Testis (tissue), 3 donors: Measurements from ENCODE around the gene GIGYF1. TPM values are rescaled to one million over a fixed set of nuclear protein-coding genes. Genes with fewer than 3 reads are reported as not detected.

ENCODE experiments used
- DNase-seq: peaks from one replicate; pipeline ENCODE4 v3.0.0-alpha.2; 2019
- H3K27ac ChIP-seq, 2 donors: fragments of 200-600 bp; sonication (generic); one replicate each; pipeline ENCODE4 v1.5.1; 2019
- H3K27me3 ChIP-seq: fragments of 200-600 bp; sonication (generic); one replicate; pipeline ENCODE4 v1.5.1; 2019
- H3K36me3 ChIP-seq: fragments of 200-600 bp; sonication (generic); one replicate; pipeline ENCODE4 v1.5.1; 2017; ENCODE audit warnings: low read depth; ENCODE audit errors: missing control alignments
- H3K4me1 ChIP-seq: fragments of 200-600 bp; sonication (generic); one replicate; pipeline ENCODE4 v1.5.1; 2019
- H3K4me3 ChIP-seq, 2 donors: fragments of 200-600 bp; sonication (generic); one replicate each; pipeline ENCODE4 v1.5.1; 2017 to 2019
- H3K9me3 ChIP-seq: fragments of 200-600 bp; sonication (generic); one replicate; pipeline ENCODE4 v1.5.1; 2017
- CTCF ChIP-seq, 3 experiments: fragments of 450-650 bp in 2 of 3; fragments of 200-600 bp in 1 of 3; sonication (generic) in 1 of 3; IDR thresholded peaks; one replicate each; pipeline ENCODE4 v1.5.1; 2016 to 2019; ENCODE audit warnings: antibody characterized with exemption in 3 of 3, mild to moderate bottlenecking in 2 of 3, moderate library complexity in 1 of 3
- POLR2A ChIP-seq: fragments of 450-650 bp; IDR thresholded peaks from one replicate; pipeline ENCODE4 v1.6.1; 2017; ENCODE audit warnings: antibody characterized with exemption, mild to moderate bottlenecking, moderate library complexity
- WGBS, 2 donors: methylation state at CpG; one replicate each; pipeline ENCODE4 v1.1.5; 2018; 5-methylcytosine and 5-hydroxymethylcytosine counted together
- intact Hi-C: fragments of 100-400 bp; cut with DNase I; formaldehyde crosslinking; loops from one replicate; pipeline ENCODE4 v1.15.1; 2023; ENCODE audit warnings: low total_unique reads
- polyA plus RNA-seq: library from polyadenylated mRNA; stranded (reverse); fragments of 350-450 nt; fragmentation: Illumina TruSeq; extraction: RNeasy Lipid Tissue Mini Kit (QIAGEN cat#74804); gene quantifications from one replicate; pipeline ENCODE4 v1.2.3, GENCODE V29; 2014; ENCODE audit warnings: low read depth, low replicate concordance; ENCODE audit not compliant: insufficient read depth
- total RNA-seq, 2 donors: library from RNA; depleted of rRNA; stranded (reverse); fragments of >200 nt; gene quantifications; one replicate each; pipeline ENCODE4 v1.2.3, GENCODE V29; 2016

GIGYF1 gene
- total and polyA plus RNA-seq, 3 donors from 2014 or later: 40.5 to 106 (median 105) TPM

GRCh38 chr7:100692578-100692961 lies 1.5 kb downstream of the GIGYF1 start:
- TF ChIP-seq POLR2A (no peak), CTCF (IDR thresholded peaks at IDR 0.05) (no peak)
- H3K4me3 ChIP-seq: peak overlapping the region; percentile 88 to 91
- WGBS, 2 donors: 29 to 39% methylated on average over 6 of the region's 6 CpGs
- H3K4me1 ChIP-seq: peaks cover 52% of the 10 kb centered on the region
- no peaks in the 10 kb centered on the region for H3K36me3 ChIP-seq
- DNase-seq: no peak
- intact Hi-C loops: loop anchor here (5.0 kb wide), 2 partner anchors 125 to 225 kb away; no protein-coding TSS in a partner anchor
- peak overlapping the region; percentile 86 to 96 for H3K27ac ChIP-seq
- no peaks in the 10 kb centered on the region for H3K27me3 ChIP-seq
- no peaks in the 10 kb centered on the region for H3K9me3 ChIP-seq

GRCh38 chr7:100691676-100692577 lies 2.1 kb downstream of the GIGYF1 start:
- intact Hi-C loops: loop anchor here (5.0 kb wide), 2 partner anchors 125 to 225 kb away; no protein-coding TSS in a partner anchor
- TF ChIP-seq POLR2A: no peak
- peak; percentile 85 to 88 (median 87) for TF ChIP-seq CTCF (IDR thresholded peaks at IDR 0.05)

GRCh38 chr7:100689230-100690135 lies 4.6 kb downstream of the GIGYF1 start:
- H3K4me1 ChIP-seq: peaks cover 52% of the 10 kb centered on the region
- 76 to 90% methylated on average over 7 to 18 of the region's 18 CpGs for WGBS, 2 donors

More at GRCh38 chr7:100691676-100692577, 2.1 kb downstream of the GIGYF1 start:
- WGBS, 2 donors: 7 to 11% methylated on average over 24 to 28 of the region's 28 CpGs
- H3K27ac ChIP-seq: peak overlapping the region; percentile 21 to 96
- no peaks in the 10 kb centered on the region for H3K36me3 ChIP-seq
- peak; percentile 87 for DNase-seq
- H3K9me3 ChIP-seq: no peaks in the 10 kb centered on the region
- peaks cover 54% of the 10 kb centered on the region for H3K4me1 ChIP-seq
- peak overlapping the region in 1 of 2 donors; percentile 2 for H3K4me3 ChIP-seq
- no peaks in the 10 kb centered on the region for H3K27me3 ChIP-seq

More at GRCh38 chr7:100689230-100690135, 4.6 kb downstream of the GIGYF1 start:
- no peak for TF ChIP-seq CTCF (IDR thresholded peaks at IDR 0.05)
- TF ChIP-seq POLR2A: no peak
- Histone ChIP-seq H3K4me3 (no peak overlapping the region), H3K27me3 (no peaks in the 10 kb centered on the region), H3K9me3 (no peaks in the 10 kb centered on the region), H3K27ac (peak overlapping the region; percentile 27 to 59), H3K36me3 (no peaks in the 10 kb centered on the region)
- intact Hi-C loops: loop anchor here (5.0 kb wide), 2 partner anchors 122 to 222 kb away; no protein-coding TSS in a partner anchor
- DNase-seq: no peak
